8988T (cell line): ENCODE measurements around the gene DNAH6.
"Not testable (repeated sequence)": the region's sequence is repeated elsewhere in the genome, so short reads cannot be mapped to it uniquely, and the experiment has no call there.

ENCODE experiments used
- DNase-seq: peaks from one replicate; pipeline ENCODE4 v3.0.0; 2011

DNAH6 gene

GRCh38 chr2:84846041-84846663 lies 329.9 kb downstream of the DNAH6 start:
- DNase-seq = no peak

GRCh38 chr2:84846741-84847142 lies 330.4 kb downstream of the DNAH6 start:
- DNase-seq = no peak

- DNase-seq = no peak
Observed at GRCh38 chr2:84847326-84848050, 331.2 kb downstream of the DNAH6 start.

- DNase-seq = no peak
Observed at GRCh38 chr2:84849271-84849952, 333.1 kb downstream of the DNAH6 start.

GRCh38 chr2:84850471-84850870 lies 334.2 kb downstream of the DNAH6 start:
- DNase-seq = no peak

GRCh38 chr2:84851876-84852275 lies 335.6 kb downstream of the DNAH6 start:
- no peak for DNase-seq

GRCh38 chr2:84854850-84855249 lies 338.6 kb downstream of the DNAH6 start:
- DNase-seq = no peak

GRCh38 chr2:84855731-84856130 lies 339.4 kb downstream of the DNAH6 start:
- DNase-seq = no peak

- no peak for DNase-seq
Observed at GRCh38 chr2:84856787-84857186, 340.5 kb downstream of the DNAH6 start.

GRCh38 chr2:84857566-84857965 lies 341.3 kb downstream of the DNAH6 start:
- DNase-seq = no peak

- no peak for DNase-seq
Observed at GRCh38 chr2:84858123-84858522, 341.8 kb downstream of the DNAH6 start.

- no peak for DNase-seq
Observed at GRCh38 chr2:84858937-84859336, 342.6 kb downstream of the DNAH6 start.

- DNase-seq = no peak
Observed at GRCh38 chr2:84861539-84861938, 345.2 kb downstream of the DNAH6 start.

GRCh38 chr2:84862006-84862405 lies 345.7 kb downstream of the DNAH6 start:
- DNase-seq = no peak

- DNase-seq = no peak
Observed at GRCh38 chr2:84865181-84865783, 349.0 kb downstream of the DNAH6 start.

- no peak for DNase-seq
Observed at GRCh38 chr2:84866122-84866521, 349.8 kb downstream of the DNAH6 start.

GRCh38 chr2:84868327-84868726 lies 352.0 kb downstream of the DNAH6 start:
- DNase-seq = not testable (repeated sequence)
